CD4-positive, alpha-beta T cell treated with Interleukin-21 for 1 hour (primary cell): ENCODE results near the gene GFRA4.

Experiments used
- DNase-seq: peaks from one replicate; pipeline ENCODE4 v3.0.0-alpha.2; 2020

The GFRA4 gene

GRCh38 chr20:3693376-3693775, 30.2 kb upstream of the GFRA4 start:
- no peak for DNase-seq

- DNase-seq, result no peak
These were observed 29.6 kb upstream of the GFRA4 start for GRCh38 chr20:3692706-3693294.

- no peak for DNase-seq
These were observed 28.7 kb upstream of the GFRA4 start for GRCh38 chr20:3691897-3692296.

- no peak for DNase-seq
These were observed 28.1 kb upstream of the GFRA4 start for GRCh38 chr20:3691306-3691705.

- no peak for DNase-seq
These were observed 27.2 kb upstream of the GFRA4 start for GRCh38 chr20:3690413-3690812.

GRCh38 chr20:3689978-3690377, 26.8 kb upstream of the GFRA4 start:
- DNase-seq, result no peak

GRCh38 chr20:3687655-3688054, 24.5 kb upstream of the GFRA4 start:
- DNase-seq, result no peak

GRCh38 chr20:3686867-3687321, 23.7 kb upstream of the GFRA4 start:
- DNase-seq, result no peak

GRCh38 chr20:3686421-3686820, 23.2 kb upstream of the GFRA4 start:
- no peak for DNase-seq

- DNase-seq, result no peak
These were observed 22.1 kb upstream of the GFRA4 start for GRCh38 chr20:3685341-3685740.

GRCh38 chr20:3681931-3682781, 19.0 kb upstream of the GFRA4 start, which contains the start of gene ADAM33:
Gene ADAM33 (minus strand): TSS chr20:3682010. CDS start chr20:3682004, 6 bp downstream.
- DNase-seq, result no peak

- DNase-seq, result no peak
These were observed 18.2 kb upstream of the GFRA4 start for GRCh38 chr20:3681352-3681930.

GRCh38 chr20:3680701-3681351, 17.6 kb upstream of the GFRA4 start:
- no peak for DNase-seq

GRCh38 chr20:3679749-3680700, 16.8 kb upstream of the GFRA4 start:
- DNase-seq, result no peak

- no peak for DNase-seq
These were observed 15.9 kb upstream of the GFRA4 start for GRCh38 chr20:3678856-3679720.

GRCh38 chr20:3678198-3678597, 15.0 kb upstream of the GFRA4 start:
- no peak for DNase-seq

- DNase-seq, result no peak
These were observed 14.5 kb upstream of the GFRA4 start for GRCh38 chr20:3677733-3678132.

- no peak for DNase-seq
These were observed 12.0 kb upstream of the GFRA4 start for GRCh38 chr20:3674995-3675900.

- DNase-seq, result no peak
These were observed 11.2 kb upstream of the GFRA4 start for GRCh38 chr20:3674447-3674846.
